Stimulated activated CD8-positive, alpha-beta memory T cell treated with anti-CD3 and anti-CD28 coated beads, Interleukin-4, amount 100 ng/mL, for 1 hour (primary cell): ENCODE measurements around the gene CDH4.

Experiments
- DNase-seq, 2 donors: peaks; one replicate each; pipeline ENCODE4 v3.0.0-alpha.2; 2020; ENCODE audit warnings: low read depth in 2 of 2, low spot score in 1 of 2

The CDH4 gene

DNA sequence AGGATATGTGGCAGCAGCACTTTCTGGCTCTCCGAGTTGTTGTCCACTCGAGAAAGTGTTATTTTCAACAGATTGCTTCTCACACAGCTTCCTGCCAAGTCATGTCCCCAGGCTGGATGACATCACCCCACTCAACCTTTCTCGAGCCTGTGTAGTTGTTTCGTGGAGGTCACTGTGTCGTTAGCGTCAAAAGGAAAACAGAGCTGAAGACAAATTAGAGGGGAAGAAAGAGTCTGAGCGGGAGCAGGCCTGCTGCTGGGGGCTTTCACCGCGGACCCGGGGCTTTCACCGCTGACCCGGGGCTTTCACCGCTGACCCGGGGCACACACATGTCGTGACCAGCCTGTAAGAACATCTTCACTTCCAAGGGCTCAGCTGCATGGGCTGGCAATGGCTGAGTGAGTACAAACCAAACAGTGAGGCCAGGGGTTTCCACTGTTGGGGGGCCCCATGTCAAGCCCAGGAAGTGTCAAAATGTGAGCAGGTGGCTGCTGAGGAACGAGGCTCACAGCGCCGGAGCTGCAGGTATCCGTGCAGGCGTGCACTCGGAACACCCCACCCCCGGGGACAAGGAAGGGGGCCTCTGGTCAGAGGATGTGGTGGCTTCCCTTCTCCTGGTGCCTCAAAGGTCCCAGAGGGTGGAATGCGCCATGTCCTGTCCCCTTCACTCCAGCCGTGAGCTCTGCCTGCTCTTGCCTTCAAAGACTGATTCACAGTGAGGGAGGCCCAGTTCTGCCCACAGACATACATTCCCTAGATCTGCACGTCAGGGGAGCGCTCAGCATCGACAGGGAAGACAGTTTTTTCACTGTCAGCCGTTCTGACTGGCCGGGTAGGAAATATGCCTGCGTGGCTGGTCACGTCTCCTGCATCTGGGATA lies 447.7 kb downstream of the CDH4 start:
- DNase-seq = no peak

GRCh38 chr20:61700595-61701140 lies 448.6 kb downstream of the CDH4 start:
- no peak for DNase-seq

DNA sequence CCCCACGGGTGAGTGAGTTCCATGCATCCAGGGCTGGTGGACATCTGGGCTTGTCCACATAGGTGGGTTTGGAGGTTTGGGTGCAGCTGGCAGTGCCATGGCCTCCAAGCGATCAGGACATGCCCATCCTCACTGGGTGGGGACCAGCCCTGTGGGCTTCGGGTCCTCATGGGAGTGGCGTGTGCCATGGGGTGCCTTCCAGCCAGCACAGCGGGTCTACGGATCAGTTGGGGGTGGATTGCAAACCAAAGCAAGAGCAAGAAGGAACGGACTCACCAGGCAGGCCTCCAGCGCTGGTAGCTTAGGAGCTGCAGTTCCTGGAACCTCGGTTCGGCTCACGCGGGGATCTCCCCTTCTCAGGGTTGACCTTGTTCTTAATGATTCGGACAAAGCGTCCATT lies 449.3 kb downstream of the CDH4 start:
- DNase-seq = no peak

GRCh38 chr20:61701802-61702201 lies 449.7 kb downstream of the CDH4 start:
- DNase-seq = no peak

GRCh38 chr20:61702246-61702645 lies 450.2 kb downstream of the CDH4 start:
- no peak for DNase-seq

GRCh38 chr20:61704661-61705060 lies 452.6 kb downstream of the CDH4 start:
- no peak for DNase-seq

- DNase-seq = no peak
Observed at GRCh38 chr20:61705386-61706258, 453.6 kb downstream of the CDH4 start.

DNA sequence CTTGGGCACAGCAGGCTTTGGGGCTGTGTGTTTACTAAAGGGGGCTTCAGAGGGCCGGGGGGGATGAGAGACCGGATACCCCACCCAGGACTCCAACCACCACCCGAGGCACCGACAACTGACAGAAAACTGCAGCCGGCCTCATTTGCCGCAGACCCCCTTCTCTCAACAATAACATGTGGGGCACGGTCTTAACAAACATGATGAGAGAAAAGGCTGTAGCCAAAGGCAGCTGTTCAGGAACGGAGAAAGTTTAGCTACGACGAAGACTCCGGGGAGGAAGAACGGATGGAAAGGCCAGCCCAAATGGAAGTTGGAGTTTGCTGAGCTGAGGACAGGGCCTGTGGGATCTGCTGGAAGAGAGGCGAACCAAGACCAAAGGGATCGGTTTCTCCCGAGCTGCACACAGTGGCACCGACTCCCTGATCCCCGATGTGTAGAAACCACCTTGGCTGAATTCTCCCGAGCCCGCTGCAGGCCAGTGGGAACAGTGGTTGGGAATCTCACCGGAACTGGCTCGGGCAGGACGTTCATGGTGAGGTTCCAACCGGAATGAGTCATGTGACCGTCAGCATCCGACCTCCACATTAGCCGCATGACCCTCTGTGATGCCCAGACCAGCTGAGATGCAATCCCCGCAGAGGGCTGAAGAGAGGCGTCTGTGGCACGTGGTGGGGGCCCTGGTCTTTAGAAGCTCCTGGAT lies 454.3 kb downstream of the CDH4 start:
- DNase-seq = no peak

- DNase-seq = no peak
Observed at GRCh38 chr20:61708891-61709290, 456.8 kb downstream of the CDH4 start.

DNA sequence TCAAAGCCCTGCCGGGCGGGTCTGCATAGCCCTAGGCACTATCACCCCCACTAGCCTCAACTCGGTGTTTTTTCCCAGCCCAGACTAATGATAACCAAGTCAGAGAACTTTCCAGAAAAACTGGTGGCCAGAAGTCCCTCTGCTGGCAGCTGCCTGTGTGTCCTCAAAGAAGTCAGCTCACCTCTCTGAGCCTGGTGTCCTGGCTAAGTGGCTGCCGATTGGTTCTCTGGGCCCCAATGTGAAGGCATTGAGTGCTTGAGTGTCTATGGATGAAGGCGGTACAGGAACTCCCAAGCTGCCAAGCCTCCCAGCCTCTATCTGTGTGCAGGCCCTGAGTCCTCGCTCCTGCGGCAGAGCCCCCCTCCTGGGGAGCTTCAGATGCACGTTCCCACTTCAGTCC lies 458.0 kb downstream of the CDH4 start:
- DNase-seq = no peak

DNA sequence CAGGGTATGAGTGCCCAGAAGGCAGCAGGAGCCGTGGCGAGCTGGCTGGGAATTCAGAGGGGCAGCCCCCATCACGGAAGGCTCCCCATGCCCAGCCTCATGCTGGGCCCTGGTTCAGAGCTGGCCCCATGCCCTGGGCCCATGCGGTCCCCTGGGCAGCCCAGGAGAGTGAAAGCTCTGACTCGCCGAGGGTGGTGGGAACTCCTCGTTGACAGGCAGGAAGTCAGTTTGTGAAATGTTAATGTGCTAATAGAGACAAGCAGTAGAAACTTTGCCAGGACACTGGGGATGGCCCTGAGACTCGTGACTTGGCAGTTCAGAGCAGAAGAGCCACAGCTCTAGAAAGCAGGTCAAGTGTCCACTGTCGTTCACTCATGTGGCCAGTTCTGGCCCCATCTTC lies 460.6 kb downstream of the CDH4 start:
- DNase-seq = no peak

DNA sequence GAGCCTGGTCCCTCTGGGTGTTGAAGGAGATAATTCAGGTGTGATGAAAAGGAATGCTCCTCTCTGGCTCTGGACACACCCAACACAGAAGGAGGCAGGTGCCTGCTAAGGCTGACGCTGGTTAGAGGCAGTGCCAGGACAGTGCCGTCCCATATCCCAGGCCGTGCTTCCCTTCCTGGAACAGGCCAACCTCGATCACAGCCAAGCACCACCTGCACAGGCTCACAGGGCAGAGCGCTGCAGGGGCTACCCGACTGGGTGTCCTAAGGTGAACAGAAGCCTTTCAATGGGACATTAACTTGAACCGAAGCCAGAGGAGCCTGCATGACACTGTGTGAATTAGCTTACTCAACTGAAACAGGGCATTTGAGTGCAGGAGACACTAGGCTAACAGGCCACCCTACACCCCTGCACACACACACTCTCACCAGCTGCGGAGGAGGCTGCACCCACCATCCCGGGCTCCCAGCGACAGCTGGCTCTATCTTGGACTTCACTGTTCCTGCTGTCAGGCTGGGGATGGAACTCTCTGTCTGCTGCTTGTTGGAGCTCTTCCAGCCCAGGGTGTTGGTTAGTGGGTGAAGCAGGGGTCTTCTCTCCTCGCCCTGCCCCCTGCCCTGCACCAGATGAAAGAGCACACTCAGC lies 466.4 kb downstream of the CDH4 start:
- DNase-seq = no peak

DNA sequence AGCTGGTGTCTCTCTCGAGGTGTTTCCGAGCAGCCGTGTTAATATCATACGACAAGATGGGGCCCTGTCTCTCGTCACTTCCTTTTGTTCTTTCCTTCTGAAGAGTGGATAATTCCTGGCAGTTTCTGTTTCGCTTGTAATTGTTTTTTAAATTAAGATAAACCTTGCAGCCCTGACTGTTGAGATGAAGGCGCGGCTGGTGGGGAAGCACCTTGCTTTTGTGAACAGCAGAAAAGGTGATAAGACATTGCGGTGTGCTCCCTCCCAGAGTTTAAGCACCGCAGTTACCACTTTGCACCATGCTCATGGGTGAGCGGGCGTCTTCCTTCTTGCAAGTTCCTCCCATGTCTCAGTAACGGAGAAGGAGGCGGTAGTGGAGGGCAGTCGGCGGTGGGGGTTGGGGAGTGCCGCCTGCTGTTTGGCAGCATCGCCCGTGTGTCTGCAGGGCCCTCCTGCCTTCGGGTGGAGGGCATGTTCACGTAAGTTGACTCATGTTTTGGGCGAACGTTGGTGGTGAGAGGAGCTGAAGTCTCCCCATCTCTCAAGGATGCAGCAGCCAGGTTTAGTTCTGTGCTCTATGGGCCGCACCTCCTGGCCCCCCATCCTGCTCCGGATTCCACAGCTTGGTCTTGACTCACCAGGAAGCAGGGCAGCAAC lies 467.8 kb downstream of the CDH4 start:
- DNase-seq = peak in 1 of 2 donors; percentile 22

DNA sequence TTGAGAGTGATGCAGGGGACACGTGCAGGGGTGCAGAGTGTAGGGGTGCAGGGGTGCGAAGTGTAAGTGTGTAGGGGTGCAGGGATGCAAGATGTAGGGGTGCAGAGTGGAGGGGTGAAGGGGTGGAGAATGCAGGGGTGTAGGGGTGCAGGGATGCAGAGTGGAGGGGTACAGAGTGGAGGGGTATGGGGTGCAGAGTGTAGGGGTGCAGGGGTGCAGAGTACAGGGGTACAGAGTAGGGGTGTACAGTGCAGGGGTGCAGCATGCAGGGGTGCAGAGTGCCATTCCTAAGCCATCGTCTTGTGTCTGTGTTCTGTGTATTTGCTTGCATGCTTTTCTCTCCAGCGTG lies 468.3 kb downstream of the CDH4 start:
- DNase-seq = no peak

GRCh38 chr20:61722146-61722678 lies 470.2 kb downstream of the CDH4 start:
- no peak for DNase-seq

DNA sequence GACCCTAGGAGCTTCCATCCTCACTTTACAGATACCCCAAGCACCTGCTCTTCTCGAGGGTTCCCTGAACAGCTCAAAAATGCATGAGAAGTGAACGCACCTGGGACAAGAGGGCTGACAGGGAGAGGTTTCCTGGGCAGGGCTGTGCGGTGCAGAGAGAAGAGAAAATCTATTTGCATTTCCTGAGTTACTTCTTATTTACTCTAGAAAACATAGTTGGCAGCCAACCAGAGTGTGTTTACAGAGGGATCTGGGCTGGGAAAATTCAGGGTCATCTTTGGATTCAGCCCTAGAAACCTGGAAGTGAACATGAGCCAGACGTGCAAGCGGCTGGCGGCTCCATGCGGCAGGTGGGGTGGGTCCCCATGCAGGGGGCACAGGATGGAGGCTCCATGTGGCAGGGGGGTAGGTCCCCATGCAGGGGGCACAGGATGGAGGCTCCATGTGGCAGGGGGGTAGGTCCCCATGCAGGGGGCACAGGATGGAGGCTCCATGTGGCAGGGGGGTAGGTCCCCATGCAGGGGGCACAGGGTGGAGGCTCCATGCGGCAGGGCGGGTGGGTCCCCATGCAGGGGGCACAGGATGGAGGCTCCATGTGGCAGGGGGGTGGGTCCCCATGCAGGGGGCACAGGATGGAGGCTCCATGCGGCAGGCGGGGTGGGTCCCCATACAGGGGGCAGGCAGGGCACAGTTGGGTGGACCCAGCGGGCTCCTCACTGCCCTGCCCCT lies 471.6 kb downstream of the CDH4 start:
- DNase-seq = no peak

DNA sequence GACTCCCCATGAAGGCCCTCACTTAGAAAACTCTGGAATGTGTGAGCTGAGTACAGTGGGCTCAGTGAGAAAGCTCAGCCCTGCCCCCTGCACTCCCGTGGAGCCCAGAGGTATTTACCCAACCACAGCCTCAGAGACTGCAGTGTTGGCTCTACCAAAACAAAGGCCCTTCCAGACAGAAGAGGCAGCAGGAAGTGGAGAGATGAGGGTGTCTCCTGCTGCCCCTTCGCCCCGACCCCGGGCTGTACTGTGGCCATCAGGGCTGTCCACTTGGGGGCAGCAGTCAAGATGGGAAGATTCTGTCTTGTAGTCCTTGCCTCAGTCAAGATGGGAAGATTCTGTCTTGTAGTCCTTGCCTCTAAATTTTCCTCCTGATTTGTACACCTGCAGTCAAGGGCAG lies 472.3 kb downstream of the CDH4 start:
- no peak for DNase-seq

DNA sequence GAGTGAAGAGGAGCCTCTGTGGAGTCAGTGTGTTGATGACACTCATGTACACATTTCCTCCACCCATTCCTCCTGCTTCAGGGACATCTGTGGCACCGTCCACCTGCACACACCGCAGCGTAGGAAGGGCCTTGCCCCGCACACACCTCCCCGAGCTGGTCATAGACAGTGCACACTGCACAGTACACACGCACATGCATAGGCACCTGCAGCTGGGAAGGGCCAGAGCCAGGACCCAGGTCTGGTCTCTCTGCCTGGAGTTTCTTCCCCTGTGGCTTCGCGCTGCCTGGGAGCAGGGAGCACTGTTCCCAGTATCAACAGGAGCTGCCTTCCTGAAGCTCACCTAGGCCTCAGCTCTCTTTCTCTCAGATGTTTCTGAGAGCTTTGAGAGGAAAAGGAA lies 473.1 kb downstream of the CDH4 start:
- DNase-seq = no peak

DNA sequence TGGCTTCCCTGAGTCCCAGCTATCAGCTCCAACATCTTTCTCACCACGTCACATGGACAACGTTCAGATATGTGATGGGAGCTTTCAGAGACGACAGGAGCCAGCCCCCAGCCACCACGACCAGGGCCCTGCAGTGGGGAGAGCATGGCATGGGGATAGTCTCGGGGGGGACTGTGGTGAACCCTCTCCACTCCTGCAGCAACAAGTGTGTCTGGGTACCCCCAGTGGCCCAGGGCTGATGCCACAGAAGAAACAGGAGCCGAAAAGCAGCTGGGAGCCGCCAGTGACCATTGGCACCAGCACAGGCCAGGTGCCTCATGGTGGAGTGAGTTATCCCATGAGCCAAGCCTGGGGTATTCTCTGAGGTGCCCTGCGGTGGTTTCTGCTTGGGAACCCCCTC lies 473.9 kb downstream of the CDH4 start:
- no peak for DNase-seq
